OCI-M2 (cell line): Measurements from ENCODE around the gene GPS1.

Experiments used
- DNase-seq: peaks from one replicate; lab custom pipeline; 2025; ENCODE audit not compliant: unreplicated experiment; lab: John Stamatoyannopoulos, UW

The GPS1 gene

DNA sequence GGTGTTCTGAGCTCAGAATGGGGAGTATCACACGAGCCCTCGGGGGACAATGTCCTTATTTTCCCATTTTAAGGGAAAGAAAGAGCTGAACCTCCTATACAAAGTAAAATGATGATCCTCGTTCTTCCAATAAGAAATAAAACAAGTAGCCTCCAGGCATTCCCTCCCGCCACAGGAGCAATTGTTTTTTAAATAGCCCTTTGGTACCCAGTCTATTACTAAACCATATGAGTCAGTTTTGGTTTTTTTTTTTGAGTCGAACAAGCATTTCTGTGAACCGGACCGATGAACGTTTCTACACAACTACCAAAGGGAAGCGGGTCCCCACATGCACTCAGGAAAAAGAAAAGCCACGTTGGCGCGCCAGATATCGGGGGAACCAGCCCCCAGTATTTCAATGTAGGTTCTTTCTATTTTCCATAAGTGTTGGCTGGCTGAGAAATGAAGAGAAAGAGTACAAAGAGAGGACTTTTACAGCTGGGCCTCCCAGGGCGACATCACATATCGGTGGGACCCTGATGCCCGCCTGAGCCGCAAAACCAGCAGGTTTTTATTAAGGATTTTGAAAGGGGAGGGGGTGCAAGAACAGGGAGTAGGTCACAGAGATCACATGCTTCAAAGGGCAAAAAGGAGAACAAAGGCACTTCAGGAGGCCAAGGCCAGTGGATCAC lies 10.4 kb upstream of the GPS1 start:
- no peak for DNase-seq

DNA sequence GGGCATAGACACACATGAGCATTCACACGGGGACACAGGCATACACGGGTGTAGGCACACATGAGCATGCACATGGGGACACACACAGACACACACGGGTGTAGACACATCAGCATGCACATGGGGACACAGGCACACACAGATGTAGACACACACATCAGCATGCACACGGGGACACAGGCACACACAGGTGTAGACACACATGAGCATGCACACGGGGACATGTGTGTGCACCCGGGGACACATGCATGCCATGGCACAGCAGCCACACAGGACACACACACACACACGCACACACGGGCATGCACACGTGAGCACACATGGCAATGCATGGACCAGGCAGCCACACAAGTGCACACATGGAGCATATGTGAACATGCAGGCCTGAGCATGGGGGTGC lies 9.0 kb upstream of the GPS1 start:
- DNase-seq: no peak

DNA sequence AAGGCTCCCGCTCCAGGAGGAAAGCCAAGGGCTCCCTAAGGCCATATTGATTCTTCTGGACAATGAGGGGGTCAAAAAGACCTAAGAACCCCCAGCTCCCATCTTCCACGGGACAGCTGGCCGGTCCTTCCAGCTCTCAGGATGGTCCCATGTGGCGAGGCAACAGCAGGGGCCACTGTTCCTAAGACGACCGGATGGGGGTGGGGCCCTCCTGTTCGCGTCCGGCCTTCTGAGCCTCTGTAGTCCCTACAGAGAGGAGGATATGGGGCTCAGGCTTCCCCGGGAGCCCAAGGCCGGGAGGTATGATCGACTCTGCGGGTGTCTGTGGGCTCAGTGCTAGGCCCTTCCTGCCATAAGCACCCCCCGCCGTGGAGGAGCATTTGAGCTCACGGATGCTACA lies 8.2 kb upstream of the GPS1 start:
- no peak for DNase-seq

DNA sequence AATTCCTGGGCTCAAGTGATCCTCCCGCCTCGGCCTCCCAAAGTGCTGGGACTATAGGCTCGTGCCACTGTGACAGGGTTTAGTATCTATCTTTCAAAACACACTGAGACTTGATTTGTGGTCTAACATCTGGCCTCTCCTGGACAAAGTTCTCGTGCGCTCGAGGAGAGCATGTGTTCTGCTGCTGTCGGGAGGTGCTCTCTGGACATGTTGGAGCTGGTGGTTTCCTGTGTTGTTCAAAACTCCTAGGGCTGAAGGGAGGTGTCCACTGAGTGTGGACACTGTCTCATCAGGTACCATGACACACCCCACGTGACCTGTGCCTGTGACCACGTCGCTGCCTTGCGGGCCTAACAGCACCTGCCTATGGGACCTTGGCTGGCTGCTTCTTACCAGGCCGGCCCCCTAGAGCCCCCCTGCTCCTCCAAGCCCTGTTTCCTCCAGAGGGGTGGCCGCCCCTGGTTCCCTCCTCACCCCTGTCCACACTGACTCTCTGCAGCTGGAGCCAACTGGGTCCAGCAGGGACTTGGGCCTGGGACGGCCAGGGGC lies 5.7 kb upstream of the GPS1 start:
- no peak for DNase-seq

DNA sequence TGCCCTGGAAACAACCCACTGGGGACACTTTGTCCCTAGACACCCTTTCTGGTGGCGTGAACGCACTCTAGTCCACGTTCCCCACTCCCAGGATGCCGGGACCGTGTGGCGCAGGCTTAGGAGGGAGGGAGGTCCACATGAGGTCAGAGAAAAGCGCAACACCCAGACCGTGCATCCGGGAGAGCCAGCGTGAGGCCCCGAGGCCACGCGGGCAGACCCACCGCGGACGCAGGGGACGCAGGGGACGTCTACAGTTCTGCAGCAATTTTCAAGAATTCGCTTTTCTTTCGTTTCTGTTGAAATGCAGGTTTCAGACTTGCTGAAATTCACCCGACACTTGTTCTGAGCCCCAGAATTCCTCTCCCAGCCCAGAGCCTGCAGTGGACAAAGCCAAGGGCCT lies 4.8 kb upstream of the GPS1 start:
- DNase-seq: no peak

DNA sequence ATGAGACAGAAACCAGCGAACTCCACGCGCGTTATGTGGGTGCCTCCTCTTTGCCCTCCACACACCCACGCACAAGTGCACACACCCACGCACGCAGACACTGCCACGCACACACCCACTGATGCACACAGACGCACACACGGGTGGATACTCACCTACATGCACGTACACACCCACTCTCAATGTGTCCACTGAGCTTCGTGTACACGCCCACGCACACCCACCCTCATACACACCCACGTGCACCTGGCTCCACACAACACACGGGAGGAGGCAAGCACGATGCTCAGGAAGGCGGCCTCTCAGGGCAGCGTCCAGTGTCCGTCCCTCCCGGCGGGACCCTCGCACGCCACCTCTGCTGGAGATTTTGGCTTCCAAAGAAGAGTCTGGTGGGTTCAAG lies 4.3 kb upstream of the GPS1 start:
- DNase-seq: no peak

DNA sequence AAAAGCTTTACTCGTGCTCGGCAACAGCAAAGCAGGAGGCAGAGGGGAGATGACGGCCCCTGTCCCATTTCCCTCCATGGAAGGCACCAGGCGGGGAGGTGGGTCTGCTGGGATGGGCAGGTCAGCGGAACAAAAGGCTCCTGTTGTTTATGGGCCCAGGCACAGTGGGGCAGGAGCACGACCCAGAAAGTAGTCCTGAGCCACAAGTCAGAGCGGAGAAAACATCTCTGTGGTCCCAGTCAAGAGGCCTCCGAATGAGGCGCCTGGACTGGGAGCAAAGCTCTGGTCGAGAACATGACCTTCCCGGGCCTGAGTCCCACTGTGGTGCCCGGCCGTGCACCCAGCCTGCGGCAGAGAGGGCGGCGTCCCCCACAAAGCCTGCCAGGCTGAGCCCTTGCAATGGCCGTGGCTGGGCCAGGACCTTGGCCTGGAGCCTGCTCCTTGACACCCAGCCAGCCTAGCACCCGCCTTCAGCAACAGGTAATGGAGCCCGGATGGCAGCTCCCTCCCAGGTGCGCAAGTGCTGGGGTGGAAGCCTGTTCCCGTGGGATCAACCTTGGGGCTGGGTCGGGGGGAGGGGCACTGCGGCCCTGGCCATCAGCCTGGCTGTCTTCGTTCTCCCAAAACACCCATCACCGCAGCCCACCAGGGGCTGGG lies 3.7 kb upstream of the GPS1 start:
- DNase-seq: no peak

DNA sequence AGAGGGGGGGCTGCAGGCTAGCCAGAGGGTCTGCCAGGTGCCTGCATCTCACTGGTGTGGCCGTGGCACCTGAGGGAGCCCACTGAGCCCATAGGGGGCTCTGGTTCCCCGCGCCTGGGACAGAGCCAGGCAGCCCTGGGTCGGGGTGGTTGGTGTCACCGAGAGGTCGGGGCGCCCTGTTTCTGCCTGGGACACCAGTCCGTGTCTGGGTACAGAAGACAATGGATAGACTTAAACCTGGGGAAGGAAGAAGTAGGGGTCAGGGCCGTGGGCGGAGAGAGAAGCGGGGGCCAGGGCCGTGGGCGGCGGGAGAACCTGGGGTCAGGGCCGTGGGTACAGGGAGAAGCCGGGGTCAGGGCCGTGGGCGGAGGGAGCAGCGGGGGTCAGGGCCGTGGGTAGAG lies 3.1 kb upstream of the GPS1 start:
- no peak for DNase-seq

DNA sequence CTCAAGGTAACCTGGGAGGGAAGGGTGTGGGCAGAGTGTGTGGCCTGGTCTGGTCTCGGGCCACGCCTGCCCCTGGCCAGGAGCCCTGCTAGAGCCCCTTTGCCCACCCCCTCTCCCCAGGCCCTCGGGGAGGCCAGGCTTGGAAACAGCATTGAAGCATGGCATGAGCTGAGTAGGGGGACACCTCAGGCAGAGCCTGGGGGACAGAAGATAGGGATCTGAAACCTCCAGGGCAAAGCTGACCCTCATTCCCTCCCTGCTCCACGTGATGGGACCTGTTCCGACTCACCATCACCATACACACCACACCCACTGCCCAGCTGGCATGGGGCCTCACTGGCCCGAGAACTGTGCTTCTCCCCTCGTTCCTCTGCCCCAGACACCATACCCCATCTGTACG lies 2.6 kb upstream of the GPS1 start:
- no peak for DNase-seq

DNA sequence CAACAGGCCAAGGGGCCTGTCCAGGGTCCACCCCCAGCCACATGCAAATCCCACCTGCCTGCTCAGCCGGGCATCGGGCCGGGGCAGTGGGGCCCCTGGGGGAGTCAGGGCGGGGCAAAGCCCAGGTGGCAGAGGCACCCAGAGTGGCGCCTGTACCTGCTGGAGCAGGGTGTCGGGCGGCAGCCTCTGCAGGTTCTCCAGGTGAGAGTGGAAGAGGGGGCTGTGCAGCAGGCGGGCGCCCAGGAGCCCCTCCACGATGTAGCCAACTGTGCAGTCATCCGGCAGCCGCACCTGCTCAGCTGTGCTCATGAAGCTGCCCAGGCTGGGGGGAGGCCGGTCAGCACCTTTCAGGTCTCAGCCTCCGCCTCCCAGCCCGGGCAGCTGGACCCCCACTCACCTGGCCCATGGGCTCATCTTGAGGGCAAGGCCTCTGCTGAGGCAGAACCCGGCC lies 2.2 kb upstream of the GPS1 start:
- no peak for DNase-seq

DNA sequence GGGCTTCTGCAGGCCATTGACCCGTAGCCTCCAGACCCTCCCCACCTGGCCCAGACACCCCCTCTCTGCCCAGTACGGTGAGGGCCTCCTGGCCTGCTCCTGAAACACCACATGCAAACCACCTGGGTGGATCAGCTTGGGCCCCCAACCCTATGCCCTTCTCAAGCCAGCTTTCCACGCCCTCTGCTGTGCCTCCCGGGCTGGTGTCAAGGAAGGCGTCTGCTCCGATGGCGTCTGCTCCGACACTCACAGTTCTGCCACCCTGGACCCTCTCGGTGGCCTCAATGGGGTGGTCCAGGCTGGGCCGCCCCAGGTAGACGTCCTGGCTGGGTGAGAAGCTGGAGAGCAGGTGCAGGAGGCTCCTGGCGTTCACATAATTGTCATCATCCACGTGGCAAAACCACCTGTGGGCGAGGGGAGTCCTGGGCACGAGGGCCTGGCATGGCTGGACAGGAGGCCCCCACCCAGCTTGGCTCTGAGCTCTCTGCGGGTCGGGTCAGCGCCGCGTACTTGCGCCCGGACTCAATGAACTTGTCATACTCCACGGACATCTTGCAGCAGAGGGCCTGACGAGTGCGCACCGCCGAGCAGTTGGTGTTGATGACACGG lies 1.4 kb upstream of the GPS1 start:
- no peak for DNase-seq

DNA sequence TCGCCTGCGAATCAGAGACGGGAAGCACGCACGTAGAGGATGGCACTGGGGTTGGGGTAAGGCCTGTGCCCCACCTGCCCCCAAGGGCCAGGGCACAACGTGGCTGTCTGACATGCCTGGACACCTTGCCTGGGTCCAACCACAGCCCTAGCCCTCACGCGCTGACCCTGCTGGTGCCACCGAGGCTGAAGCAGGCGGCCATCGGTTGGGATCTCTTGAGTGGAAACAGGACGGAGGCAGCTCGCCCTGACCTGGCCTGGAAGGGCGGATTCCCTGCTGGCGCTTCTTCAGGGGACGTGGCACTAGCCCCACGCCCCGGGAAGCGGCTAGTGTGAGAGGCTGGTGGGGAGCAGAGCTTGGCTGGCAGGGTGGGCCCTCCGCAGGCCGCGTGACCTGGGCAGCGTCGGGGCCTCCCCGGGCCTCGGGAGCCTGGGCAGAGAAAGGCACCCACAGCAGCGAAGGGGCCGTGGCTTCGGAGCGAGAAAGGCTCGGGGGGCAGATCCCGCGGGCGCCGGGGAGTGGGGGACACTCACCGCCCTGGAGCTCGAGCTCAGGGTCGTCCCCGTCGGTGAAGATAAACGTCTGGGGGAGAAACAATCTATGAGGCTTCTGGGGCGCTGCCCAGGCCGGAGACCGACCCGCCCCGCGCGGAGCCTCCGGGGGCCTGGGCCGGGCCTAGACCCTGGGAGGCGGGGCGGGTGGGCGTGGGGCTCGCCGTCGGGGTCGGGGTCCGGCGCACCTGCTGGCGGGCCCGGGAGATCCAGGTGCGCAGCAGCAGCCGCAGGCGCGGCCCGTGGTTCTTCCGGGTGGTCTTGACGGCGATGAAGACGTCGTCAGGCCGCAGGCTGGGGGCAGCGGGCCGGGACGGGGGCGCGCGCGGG lies 697 bp upstream of the GPS1 start:
- no peak for DNase-seq

DNA sequence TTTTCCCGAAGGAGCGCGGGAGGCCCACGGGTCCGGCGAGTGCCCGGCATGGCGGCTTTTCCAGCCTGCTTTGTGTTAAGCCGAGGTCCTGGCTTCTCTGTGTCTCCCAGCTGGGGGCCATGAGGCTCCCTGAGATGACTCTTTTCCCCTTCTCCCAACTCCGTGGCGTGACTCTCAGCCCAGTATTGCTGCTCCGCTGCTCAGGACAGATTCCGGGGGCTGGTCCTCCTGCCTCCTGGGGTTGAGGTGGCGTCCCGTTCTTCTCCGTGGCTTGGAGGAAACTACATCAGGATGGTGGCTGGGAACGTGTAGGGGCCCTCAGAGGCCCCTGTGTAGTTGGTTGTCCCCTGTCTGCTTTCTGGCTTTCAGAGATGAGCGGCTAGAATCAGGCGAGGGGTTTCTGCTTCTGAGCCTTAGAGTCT lies 951 bp downstream of the GPS1 start:
- no peak for DNase-seq

DNA sequence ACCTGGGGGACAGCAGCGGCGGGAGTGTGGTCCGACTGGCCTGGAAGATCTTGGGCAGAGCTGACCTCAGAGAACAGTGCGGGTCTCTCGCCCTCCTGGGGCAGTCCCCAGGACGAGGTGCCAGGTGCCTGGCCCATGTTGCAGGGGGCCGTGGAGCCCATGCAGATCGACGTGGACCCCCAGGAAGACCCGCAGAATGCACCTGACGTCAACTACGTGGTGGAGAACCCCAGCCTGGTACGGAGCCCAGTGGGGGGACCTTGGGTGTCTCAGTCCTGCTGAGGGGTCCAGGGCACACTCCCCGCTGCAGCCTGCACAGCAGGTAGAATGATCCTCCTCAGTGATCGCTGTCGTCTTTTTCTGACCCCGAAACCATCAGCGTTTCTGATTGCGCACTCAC lies 1.4 kb downstream of the GPS1 start:
- DNase-seq: no peak

DNA sequence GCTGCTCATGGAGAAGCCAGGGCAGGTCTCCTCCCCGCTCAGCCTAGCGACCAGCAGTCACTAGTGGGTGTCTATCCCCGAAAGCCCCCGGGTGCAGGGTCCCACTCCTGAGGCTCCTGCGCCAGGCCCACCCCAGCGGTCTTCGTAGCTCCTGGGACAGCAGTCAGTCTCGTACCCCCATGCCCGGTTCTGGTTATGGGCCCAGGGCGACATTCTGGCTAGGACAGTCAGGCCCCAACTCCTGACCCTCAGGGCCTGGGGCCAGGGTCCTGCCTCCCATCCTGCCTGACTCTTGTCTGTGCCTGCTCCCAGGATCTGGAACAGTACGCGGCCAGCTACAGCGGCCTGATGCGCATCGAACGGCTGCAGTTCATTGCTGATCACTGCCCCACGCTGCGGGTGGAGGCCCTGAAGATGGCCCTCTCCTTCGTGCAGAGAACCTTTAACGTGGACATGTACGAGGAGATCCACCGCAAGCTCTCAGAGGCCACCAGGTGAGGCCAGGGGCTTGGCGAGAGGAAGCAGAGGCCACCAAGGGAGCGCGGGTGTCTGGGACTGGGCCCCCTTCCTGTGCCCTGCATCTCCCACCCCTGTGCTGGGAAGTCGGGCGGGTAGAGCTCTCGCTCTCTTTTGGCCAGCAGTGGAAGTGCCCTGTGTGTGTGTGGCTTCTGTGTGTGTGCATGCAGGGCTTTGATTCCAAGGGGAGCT lies 2.0 kb downstream of the GPS1 start:
- no peak for DNase-seq

DNA sequence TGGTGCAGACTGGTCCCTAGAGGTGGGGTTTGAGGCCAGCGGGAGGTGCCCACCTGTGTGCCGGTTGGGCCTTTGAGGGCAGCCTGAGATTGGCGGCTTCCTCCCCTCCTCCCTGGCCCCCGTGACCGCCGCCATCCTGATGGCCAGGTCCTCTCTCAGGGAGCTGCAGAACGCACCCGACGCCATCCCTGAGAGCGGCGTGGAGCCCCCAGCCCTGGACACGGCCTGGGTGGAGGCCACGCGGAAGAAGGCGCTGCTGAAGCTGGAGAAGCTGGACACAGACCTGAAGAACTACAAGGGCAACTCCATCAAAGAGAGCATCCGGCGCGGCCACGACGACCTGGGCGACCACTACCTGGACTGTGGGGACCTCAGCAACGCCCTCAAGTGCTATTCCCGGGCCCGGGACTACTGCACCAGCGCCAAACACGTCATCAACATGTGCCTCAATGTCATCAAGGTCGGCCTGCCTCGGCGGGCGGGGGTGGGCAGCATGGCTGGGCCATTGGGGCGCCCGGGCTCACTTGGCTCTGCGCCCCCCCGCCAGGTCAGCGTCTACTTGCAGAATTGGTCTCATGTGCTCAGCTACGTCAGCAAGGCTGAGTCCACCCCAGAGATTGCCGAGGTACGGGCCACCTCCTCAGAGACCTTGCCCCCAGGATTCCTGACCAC lies 2.8 kb downstream of the GPS1 start:
- no peak for DNase-seq

DNA sequence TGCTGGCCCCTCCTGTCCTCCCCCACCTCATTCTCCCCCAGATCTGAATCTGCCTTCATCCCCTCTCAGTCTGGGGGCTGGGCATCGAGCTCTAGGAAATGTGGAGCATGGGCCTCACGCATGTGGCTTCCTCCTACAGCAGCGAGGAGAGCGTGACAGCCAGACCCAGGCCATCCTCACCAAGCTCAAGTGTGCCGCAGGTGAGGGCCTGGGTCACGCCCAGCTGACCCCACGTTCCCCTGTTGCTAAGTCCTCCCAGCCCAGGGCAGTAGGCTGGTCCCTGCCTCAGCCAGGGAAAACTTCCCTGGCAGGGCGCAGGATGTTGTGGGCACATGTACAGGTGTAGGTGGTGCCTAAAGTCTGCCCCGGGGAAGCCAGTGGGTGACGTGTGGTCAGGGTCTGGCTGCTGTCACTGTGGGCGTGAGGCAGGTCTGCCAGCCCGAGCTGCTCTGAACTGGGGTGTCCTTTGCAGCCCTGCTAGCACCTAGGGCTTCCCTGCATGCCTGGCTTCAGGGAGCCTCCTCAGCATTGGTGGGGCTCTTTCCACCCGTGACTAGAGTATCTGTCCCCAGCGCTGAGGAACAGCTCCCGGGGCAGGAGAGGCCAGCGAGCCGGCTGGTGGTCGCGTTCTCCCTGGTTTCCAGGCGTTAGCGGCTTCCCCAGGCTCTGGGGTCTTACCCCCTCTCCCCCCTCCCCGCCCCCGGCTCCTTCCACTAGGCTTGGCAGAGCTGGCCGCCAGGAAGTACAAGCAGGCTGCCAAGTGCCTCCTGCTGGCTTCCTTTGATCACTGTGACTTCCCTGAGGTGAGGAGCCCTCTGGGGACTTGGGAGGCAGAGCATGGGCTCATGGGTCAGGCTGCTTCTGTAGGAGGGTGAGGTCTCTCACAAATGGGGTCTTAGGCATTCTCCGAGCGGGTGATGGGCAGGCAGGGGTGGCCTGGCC lies 3.6 kb downstream of the GPS1 start:
- DNase-seq: no peak

DNA sequence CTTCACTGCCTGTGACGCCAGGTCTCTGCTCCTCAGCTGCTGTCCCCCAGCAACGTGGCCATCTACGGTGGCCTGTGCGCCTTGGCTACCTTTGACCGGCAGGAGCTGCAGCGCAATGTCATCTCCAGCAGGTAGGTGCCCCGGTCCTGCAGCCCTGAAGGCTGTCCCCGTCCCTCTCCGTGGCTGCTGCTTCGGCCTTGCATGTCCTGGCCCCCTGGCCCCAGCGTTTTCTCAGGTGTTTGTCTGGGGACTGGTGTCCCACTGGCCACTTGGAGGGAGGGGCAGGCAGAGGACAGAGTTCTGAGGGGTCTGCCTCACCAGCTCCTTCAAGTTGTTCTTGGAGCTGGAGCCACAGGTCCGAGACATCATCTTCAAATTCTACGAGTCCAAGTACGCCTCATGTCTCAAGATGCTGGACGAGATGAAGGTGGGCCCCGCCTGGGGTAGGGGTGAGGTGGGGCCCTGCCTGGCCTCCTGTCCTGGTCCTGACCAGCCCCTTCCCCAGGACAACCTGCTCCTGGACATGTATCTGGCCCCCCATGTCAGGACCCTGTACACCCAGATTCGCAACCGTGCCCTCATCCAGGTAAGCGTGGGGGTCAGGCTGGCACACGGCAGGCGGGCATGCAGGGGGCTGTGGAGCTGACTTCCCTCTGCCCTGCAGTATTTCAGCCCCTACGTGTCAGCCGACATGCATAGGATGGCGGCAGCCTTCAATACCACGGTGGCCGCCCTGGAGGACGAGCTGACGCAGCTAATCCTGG lies 4.4 kb downstream of the GPS1 start:
- no peak for DNase-seq
